ENCODE data around the gene SMAD4. TPM values are rescaled to one million over a fixed set of nuclear protein-coding genes. Genes with fewer than 3 reads are reported as not detected.
A peak's percentile ranks its signal among the peaks of the same experiment; 100 is the strongest.

Gene SMAD4
- total and polyA plus RNA-seq, 2 of the 13 experiments (the other 11 are each of a cell fraction or from before 2014, with no cell fraction given): 70.2 to 72.0 TPM

DNA sequence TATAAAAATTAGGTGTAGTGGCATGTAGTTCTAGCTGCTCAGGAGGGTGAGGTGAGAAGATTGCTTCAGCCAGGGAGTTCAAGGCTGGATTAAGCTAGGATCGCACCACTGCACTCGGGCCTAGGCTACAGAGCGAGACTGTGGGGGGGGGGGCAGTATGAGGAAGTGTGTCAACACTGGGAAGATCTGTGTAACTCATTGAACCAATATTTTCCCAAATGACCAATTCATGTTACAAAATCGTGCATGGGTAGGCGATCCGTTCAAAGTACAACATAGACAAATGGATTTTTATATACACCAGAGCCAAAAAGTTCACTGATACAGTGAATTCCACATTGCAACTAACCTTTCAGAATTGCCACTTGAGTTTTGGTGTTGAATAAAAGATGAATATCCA, 8.1 kb downstream of the SMAD4 start (continued):
- TF ChIP-seq ZNF501 (CRISPR knock-in tag; IDR thresholded peaks at IDR 0.05): no peak
- TF ChIP-seq, protein P1, sequence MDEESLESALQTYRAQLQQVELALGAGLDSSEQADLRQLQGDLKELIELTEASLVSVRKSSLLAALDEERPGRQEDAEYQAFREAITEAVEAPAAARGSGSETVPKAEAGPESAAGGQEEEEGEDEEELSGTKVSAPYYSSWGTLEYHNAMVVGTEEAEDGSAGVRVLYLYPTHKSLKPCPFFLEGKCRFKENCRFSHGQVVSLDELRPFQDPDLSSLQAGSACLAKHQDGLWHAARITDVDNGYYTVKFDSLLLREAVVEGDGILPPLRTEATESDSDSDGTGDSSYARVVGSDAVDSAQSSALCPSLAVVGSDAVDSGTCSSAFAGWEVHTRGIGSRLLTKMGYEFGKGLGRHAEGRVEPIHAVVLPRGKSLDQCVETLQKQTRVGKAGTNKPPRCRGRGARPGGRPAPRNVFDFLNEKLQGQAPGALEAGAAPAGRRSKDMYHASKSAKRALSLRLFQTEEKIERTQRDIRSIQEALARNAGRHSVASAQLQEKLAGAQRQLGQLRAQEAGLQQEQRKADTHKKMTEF (CRISPR knock-in tag; IDR thresholded peaks at IDR 0.05): peak; percentile 49; the same call in 1 of the 2 replicates
- TF ChIP-seq ZNF326 (CRISPR knock-in tag; IDR thresholded peaks at IDR 0.05; ENCODE audit: borderline replicate concordance): no peak
- no peak for TF ChIP-seq ZNF703 (CRISPR knock-in tag; IDR thresholded peaks at IDR 0.05; ENCODE audit: borderline replicate concordance)
- no peak for TF ChIP-seq ZBTB3 (CRISPR knock-in tag; IDR thresholded peaks at IDR 0.05; ENCODE audit: borderline replicate concordance, low read depth)
- TF ChIP-seq PPARG (CRISPR knock-in tag; conservative IDR thresholded peaks at IDR 0.05): no peak
- peak; percentile 98 for TF ChIP-seq SALL1 (CRISPR knock-in tag; IDR thresholded peaks at IDR 0.05)
- TF ChIP-seq, protein P2, sequence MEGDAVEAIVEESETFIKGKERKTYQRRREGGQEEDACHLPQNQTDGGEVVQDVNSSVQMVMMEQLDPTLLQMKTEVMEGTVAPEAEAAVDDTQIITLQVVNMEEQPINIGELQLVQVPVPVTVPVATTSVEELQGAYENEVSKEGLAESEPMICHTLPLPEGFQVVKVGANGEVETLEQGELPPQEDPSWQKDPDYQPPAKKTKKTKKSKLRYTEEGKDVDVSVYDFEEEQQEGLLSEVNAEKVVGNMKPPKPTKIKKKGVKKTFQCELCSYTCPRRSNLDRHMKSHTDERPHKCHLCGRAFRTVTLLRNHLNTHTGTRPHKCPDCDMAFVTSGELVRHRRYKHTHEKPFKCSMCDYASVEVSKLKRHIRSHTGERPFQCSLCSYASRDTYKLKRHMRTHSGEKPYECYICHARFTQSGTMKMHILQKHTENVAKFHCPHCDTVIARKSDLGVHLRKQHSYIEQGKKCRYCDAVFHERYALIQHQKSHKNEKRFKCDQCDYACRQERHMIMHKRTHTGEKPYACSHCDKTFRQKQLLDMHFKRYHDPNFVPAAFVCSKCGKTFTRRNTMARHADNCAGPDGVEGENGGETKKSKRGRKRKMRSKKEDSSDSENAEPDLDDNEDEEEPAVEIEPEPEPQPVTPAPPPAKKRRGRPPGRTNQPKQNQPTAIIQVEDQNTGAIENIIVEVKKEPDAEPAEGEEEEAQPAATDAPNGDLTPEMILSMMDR (CRISPR knock-in tag; IDR thresholded peaks at IDR 0.05): no peak
- TF ChIP-seq ZNF121 (CRISPR knock-in tag; IDR thresholded peaks at IDR 0.05): no peak
- no peak for TF ChIP-seq EED (CRISPR knock-in tag; IDR thresholded peaks at IDR 0.05)
- TF ChIP-seq, protein P3, sequence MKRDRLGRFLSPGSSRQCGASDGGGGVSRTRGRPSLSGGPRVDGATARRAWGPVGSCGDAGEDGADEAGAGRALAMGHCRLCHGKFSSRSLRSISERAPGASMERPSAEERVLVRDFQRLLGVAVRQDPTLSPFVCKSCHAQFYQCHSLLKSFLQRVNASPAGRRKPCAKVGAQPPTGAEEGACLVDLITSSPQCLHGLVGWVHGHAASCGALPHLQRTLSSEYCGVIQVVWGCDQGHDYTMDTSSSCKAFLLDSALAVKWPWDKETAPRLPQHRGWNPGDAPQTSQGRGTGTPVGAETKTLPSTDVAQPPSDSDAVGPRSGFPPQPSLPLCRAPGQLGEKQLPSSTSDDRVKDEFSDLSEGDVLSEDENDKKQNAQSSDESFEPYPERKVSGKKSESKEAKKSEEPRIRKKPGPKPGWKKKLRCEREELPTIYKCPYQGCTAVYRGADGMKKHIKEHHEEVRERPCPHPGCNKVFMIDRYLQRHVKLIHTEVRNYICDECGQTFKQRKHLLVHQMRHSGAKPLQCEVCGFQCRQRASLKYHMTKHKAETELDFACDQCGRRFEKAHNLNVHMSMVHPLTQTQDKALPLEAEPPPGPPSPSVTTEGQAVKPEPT (CRISPR knock-in tag; IDR thresholded peaks at IDR 0.05; ENCODE audit: low read depth): no peak
- TF ChIP-seq, protein P4, sequence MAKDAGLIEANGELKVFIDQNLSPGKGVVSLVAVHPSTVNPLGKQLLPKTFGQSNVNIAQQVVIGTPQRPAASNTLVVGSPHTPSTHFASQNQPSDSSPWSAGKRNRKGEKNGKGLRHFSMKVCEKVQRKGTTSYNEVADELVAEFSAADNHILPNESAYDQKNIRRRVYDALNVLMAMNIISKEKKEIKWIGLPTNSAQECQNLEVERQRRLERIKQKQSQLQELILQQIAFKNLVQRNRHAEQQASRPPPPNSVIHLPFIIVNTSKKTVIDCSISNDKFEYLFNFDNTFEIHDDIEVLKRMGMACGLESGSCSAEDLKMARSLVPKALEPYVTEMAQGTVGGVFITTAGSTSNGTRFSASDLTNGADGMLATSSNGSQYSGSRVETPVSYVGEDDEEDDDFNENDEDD (CRISPR knock-in tag; IDR thresholded peaks at IDR 0.05; ENCODE audit: borderline replicate concordance): no peak
- TF ChIP-seq, protein P5, sequence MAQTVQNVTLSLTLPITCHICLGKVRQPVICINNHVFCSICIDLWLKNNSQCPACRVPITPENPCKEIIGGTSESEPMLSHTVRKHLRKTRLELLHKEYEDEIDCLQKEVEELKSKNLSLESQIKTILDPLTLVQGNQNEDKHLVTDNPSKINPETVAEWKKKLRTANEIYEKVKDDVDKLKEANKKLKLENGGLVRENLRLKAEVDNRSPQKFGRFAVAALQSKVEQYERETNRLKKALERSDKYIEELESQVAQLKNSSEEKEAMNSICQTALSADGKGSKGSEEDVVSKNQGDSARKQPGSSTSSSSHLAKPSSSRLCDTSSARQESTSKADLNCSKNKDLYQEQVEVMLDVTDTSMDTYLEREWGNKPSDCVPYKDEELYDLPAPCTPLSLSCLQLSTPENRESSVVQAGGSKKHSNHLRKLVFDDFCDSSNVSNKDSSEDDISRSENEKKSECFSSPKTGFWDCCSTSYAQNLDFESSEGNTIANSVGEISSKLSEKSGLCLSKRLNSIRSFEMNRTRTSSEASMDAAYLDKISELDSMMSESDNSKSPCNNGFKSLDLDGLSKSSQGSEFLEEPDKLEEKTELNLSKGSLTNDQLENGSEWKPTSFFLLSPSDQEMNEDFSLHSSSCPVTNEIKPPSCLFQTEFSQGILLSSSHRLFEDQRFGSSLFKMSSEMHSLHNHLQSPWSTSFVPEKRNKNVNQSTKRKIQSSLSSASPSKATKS (CRISPR knock-in tag; IDR thresholded peaks at IDR 0.05): no peak
- TF ChIP-seq NFYC (CRISPR knock-in tag; IDR thresholded peaks at IDR 0.05): no peak
- no peak for TF ChIP-seq ELF1 (CRISPR knock-in tag; IDR thresholded peaks at IDR 0.05)
- no peak for TF ChIP-seq ZBTB42 (CRISPR knock-in tag; IDR thresholded peaks at IDR 0.05)
- TF ChIP-seq U2AF1 (optimal IDR thresholded peaks at IDR 0.05; ENCODE audit: low read depth, low read length): no peak
